Urinary bladder (tissue), 4 donors: ENCODE data around the gene PHF23. TPM values are rescaled to one million over a fixed set of nuclear protein-coding genes. Genes with fewer than 3 reads are reported as not detected.
"Not testable (repeated sequence)": the region's sequence is repeated elsewhere in the genome, so short reads cannot be mapped to it uniquely, and the experiment has no call there.

ENCODE experiments used
- DNase-seq: peaks from one replicate; pipeline ENCODE4 v3.0.0-alpha.2; 2015; ENCODE audit errors: extremely low spot score
- H3K27ac ChIP-seq: one replicate; pipeline ENCODE4 v1.5.1; 2013; ENCODE audit warnings: low read depth, mild to moderate bottlenecking, moderate library complexity
- H3K36me3 ChIP-seq: one replicate; pipeline ENCODE4 v1.6.1; 2013; ENCODE audit warnings: mild to moderate bottlenecking, moderate library complexity; ENCODE audit not compliant: insufficient read depth
- H3K4me1 ChIP-seq: one replicate; pipeline ENCODE4 v1.6.1; 2013; ENCODE audit warnings: mild to moderate bottlenecking, moderate library complexity; ENCODE audit not compliant: insufficient read depth
- H3K4me3 ChIP-seq: one replicate; pipeline ENCODE4 v1.5.1; 2013; ENCODE audit warnings: low read depth, low read length
- WGBS: extraction: QIAGEN DNeasy Blood & Tissue Kit; methylation state at CpG from one replicate; pipeline ENCODE4 v1.1.7; 2013; 5-methylcytosine and 5-hydroxymethylcytosine counted together
- polyA plus RNA-seq: library from polyadenylated mRNA; stranded (reverse); fragments of 200-250 nt; gene quantifications from one replicate; pipeline ENCODE4 v1.2.3, GENCODE V29; 2013
- total RNA-seq: library from RNA; depleted of rRNA; stranded (reverse); fragments of >200 nt; gene quantifications from one replicate; pipeline ENCODE4 v1.2.3, GENCODE V29; 2014
- donor health status: healthy with polysubstance abuse.
- donor health status: healthy.

The PHF23 gene
- total and polyA plus RNA-seq, 2 donors, result 18.8 to 39.0 TPM

DNA sequence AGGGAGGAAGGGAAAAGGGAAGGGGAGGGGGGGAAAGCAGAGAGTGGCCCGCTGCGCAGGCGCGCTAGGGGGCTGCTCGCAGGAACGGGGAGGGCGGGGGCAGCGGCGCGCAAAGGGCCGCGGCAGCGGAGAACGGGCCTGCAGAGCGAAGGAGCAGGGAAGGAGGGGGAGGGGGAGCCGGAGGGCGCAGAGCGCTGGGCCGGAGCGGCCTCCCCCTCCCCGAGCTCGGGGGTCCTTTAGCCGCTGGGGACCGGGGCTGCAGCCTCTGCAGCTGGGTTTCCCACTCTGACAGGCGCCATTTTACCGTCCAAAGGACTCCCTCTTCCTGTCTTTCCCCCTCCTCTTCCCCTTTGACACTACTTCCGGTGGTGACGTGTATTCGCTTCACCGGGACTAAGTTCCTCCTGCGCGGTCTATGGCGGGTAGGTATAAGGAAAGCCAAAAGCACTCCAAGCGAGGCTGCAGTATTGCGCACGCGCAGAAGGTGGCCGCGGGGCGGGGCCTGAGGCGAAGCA lies 12.5 kb upstream of the PHF23 start, which contains the start of gene CTDNEP1:
CTDNEP1 (minus strand) TSS at position 74 of the 515 bp plus-strand sequence. CDS start 438 bp downstream, outside the sequence.
- H3K4me1 ChIP-seq, result peaks cover 3% of the 10 kb centered on the region
- no peaks in the 10 kb centered on the region for H3K36me3 ChIP-seq
- H3K4me3 ChIP-seq, result peak within 1 kb of the TSS; percentile 92
- WGBS, result 1% methylated on average over 41 of the region's 41 CpGs
- peak; percentile 99 for DNase-seq
- peak within 1 kb of the TSS; percentile 97 for H3K27ac ChIP-seq

GRCh38 chr17:7250695-7251627 lies 11.7 kb upstream of the PHF23 start:
- H3K36me3 ChIP-seq, result no peaks in the 10 kb centered on the region
- under 1% methylated on average over 55 of the region's 55 CpGs for whole genome bisulfite sequencing
- DNase-seq, result no peak
- H3K4me1 ChIP-seq, result peaks cover 3% of the 10 kb centered on the region
- peak overlapping the region; percentile 87 for H3K27ac ChIP-seq
- peak overlapping the region; percentile 92 for H3K4me3 ChIP-seq

- no peak for DNase-seq
- Histone ChIP-seq H3K36me3 (no peaks in the 10 kb centered on the region), H3K4me3 (no peak overlapping the region), H3K4me1 (peaks cover 3% of the 10 kb centered on the region), H3K27ac (no peak overlapping the region)
- 86% methylated on average over 7 of the region's 7 CpGs for WGBS
Measured at GRCh38 chr17:7249830-7250229, 10.6 kb upstream of the PHF23 start.

DNA sequence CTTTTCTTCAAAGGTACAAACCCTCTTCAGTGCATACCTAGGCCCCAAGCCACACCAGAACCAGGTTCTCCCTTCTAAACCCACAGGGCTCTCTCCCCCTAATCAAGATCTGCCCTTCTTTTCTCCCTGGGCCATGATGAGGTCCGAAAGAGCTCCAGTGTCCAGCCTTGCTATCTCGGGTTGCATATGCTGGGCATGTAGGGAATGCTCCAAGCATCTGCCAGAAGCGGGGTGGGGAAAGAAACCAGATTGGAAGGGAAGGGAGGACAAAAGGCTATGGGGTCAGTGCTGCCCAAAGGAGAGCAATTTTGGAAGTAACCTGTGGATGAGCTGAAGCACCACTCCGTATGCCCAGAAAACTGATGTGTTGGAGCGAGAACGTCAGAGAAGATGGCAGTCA lies 10.0 kb upstream of the PHF23 start:
- 78% methylated on average over 6 of the region's 6 CpGs for WGBS
- DNase-seq, result no peak
- Histone ChIP-seq H3K4me3 (no peak overlapping the region), H3K27ac (no peak overlapping the region), H3K36me3 (no peaks in the 10 kb centered on the region), H3K4me1 (peaks cover 3% of the 10 kb centered on the region)

DNA sequence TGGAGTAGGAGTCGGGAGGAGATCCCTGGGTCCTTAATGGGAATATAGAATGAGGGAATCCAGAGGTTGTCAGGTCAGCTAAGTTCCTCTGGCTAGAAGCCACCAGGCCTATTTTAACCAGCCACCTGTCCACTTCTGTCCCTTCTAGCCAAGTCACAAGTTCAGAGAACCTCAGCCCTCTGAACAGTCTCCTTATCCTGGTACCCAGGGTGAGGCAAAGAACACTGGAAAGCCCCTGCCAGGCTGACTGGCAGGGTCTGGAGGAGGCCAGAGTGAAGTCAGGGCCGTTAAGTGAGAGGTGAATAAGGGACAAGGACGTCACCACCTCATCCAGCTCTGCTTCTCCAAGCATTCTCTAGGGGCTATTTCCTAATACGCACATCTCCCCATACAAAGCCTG lies 9.5 kb upstream of the PHF23 start:
- no peaks in the 10 kb centered on the region for H3K36me3 ChIP-seq
- peaks cover 3% of the 10 kb centered on the region for H3K4me1 ChIP-seq
- H3K4me3 ChIP-seq, result no peak overlapping the region
- WGBS, result 73% methylated on average over 4 of the region's 4 CpGs
- no peak for DNase-seq
- no peak overlapping the region for H3K27ac ChIP-seq

DNA sequence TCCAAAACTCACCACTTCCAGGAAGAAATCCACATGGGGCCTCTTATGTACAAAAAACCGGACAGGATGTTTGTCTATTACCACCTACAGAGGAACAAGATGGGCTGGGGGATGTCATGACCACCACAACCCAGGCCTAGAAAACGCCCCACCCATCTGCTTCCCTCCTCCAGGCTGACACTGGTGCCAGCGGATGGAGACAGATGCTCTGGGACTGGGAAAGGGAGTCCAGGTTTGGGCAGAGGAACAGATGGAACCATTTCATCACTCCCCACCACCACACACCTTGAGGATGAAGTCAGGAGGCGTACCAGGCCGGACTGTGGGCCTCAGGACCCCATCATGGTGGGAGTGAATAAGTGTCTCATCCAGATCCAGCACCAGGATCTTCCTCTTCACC lies 7.5 kb upstream of the PHF23 start:
- Histone ChIP-seq H3K36me3 (no peaks in the 10 kb centered on the region), H3K27ac (no peak overlapping the region), H3K4me3 (no peak overlapping the region), H3K4me1 (peaks cover 3% of the 10 kb centered on the region)
- no peak for DNase-seq
- 92% methylated on average over 5 of the region's 5 CpGs for WGBS

DNA sequence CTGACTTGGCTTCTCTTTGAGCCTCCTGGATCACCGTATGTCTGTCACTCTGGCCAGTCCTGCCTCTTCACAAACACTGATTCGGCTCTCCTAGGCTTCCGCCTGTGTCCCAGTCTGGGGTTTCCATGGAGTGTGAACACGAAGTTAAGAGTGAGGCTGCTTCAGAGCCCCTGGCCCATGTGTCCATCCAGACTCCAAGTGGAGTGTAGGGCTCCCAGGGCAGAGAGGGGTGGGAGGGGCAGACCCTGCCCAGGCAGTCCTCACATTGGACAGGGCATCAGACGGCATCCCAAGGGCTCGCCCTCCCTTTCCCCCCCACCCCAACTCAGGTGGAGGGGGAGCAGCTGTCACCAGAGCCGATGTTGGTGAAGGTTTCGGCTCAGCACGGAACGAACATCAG lies 4.6 kb upstream of the PHF23 start:
- WGBS, result 77% methylated on average over 10 of the region's 10 CpGs
- H3K36me3 ChIP-seq, H3K27ac ChIP-seq, H3K4me1 ChIP-seq, H3K4me3 ChIP-seq, DNase-seq: not testable (repeated sequence)

DNA sequence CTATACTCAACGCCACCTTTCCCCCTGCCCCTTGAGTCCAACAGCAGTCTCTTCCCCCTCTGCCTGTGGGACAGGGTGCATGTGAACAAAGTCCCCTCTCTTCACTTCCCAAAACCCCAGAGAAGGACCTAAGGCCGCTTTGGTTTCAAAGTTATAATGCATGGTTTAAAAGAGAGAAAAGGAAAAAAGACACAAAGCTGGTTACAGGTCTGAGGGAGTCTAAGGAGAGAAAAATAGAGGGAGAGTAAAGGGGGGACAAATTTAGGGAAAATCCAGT lies 4.1 kb upstream of the PHF23 start:
- Histone ChIP-seq H3K36me3 (no peaks in the 10 kb centered on the region), H3K4me1 (no peaks in the 10 kb centered on the region), H3K27ac (peak overlapping the region; percentile 92), H3K4me3 (peak overlapping the region; percentile 80)
- 40% methylated on average over 2 of the region's 2 CpGs for WGBS
- DNase-seq, result no peak

- peak overlapping the region; percentile 92 for H3K27ac ChIP-seq
- no peaks in the 10 kb centered on the region for H3K36me3 ChIP-seq
- peak; percentile 95 for DNase-seq
- H3K4me1 ChIP-seq, result no peaks in the 10 kb centered on the region
- H3K4me3 ChIP-seq, result peak overlapping the region; percentile 80
- WGBS, result 1% methylated on average over 49 of the region's 49 CpGs
Measured at GRCh38 chr17:7242717-7243452, 3.6 kb upstream of the PHF23 start.

- Histone ChIP-seq H3K4me1 (no peaks in the 10 kb centered on the region), H3K36me3 (no peaks in the 10 kb centered on the region)
- WGBS, result under 1% methylated on average over 62 of the region's 62 CpGs
Measured at GRCh38 chr17:7241783-7242716, 2.8 kb upstream of the PHF23 start, which contains the start of gene GABARAP. Gene GABARAP (minus strand): TSS chr17:7242449. CDS start chr17:7242330, 119 bp downstream.

DNA sequence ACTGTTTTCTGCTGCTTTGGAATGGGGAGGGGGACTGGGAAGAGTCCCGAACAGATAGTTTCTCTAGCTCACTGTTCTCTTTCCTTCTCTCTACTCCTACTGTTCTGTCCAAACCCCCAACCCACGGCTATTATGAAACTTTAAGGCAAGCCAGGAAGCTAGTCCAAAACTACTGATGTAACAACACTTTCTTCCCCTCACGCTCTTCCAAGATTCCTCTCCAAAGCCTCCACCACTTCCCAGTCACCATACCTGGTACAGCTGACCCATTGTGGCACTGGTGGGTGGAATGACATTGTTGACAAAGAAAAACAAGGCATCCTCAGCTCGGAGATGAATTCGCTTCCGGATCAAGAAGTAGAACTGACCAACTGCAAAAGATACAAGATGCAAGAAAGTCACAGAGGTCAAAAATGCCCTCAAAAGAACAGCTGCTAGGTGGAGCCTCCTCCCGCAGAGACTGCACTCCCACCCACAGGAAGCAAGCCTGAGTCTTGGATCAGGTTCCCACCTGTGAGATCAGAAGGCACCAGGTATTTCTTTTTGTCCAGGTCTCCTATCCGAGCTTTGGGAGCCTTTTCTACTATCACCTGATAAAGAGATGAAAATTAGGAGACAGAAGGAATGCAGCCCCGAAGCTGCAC lies 2.0 kb upstream of the PHF23 start:
- no peak for DNase-seq
- H3K4me1 ChIP-seq, result no peaks in the 10 kb centered on the region
- H3K4me3 ChIP-seq, result peak overlapping the region; percentile 80
- 33% methylated on average over 9 of the region's 9 CpGs for WGBS
- H3K27ac ChIP-seq, result peak overlapping the region; percentile 99
- H3K36me3 ChIP-seq, result no peaks in the 10 kb centered on the region

More at GRCh38 chr17:7241783-7242716, 2.8 kb upstream of the PHF23 start, which contains the start of gene GABARAP:
- Histone ChIP-seq H3K4me3 (peak within 1 kb of the TSS; percentile 80), H3K27ac (peak within 1 kb of the TSS; percentile 99)
- DNase-seq, result peak; percentile 92

DNA sequence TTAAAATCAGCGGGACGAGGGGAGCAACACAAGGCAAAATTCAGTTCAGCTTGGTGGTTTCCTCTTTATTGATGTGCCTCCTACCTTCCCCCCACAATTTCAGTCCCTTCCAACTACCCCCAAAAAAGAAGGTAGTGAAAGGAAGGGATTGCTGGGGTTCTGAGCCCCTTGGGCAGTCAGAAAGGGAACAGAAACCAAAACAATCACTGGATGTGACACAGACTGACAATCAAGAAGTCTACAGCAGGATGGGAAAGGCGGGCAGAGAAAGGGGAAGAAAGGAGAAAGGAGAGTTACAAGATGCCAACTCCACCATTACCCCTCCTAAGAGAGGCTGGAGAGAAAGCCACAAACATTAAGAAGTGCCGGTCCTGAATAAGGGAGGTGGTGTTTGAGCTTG lies 1.1 kb upstream of the PHF23 start:
- DNase-seq, result no peak
- no peaks in the 10 kb centered on the region for H3K4me1 ChIP-seq
- 69% methylated on average over 4 of the region's 4 CpGs for WGBS
- H3K36me3 ChIP-seq, result no peaks in the 10 kb centered on the region
- no peak overlapping the region for H3K4me3 ChIP-seq
- H3K27ac ChIP-seq, result no peak overlapping the region
